Measurements from ENCODE around the gene GTF2A1L. TPM values are rescaled to one million over a fixed set of nuclear protein-coding genes. Genes with fewer than 3 reads are reported as not detected.
A peak's percentile ranks its signal among the peaks of the same experiment; 100 is the strongest.

Gene GTF2A1L
- total and polyA plus RNA-seq, 2 experiments from 2014 or later = 0.65 to 0.94 TPM

DNA sequence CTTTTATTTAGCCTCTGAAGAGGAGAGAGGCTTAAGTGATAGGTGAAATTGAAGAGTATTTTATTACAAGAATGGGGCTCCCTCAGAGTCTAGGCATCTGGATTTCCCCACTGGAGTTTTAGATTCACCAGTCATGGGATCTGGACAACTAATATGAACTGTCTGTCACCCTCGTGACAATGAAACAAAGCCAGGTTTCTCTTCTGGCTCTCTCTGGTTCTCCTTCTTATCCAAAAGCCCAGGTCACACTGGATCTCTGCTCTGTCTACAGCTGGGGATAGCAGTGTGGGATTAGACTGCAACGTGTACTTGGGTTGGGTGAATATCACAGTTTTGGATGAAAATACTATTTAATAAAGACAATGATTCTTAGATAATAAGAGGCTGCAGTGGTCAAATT, 106.6 kb downstream of the GTF2A1L start (continued):
- TF ChIP-seq, protein P1, sequence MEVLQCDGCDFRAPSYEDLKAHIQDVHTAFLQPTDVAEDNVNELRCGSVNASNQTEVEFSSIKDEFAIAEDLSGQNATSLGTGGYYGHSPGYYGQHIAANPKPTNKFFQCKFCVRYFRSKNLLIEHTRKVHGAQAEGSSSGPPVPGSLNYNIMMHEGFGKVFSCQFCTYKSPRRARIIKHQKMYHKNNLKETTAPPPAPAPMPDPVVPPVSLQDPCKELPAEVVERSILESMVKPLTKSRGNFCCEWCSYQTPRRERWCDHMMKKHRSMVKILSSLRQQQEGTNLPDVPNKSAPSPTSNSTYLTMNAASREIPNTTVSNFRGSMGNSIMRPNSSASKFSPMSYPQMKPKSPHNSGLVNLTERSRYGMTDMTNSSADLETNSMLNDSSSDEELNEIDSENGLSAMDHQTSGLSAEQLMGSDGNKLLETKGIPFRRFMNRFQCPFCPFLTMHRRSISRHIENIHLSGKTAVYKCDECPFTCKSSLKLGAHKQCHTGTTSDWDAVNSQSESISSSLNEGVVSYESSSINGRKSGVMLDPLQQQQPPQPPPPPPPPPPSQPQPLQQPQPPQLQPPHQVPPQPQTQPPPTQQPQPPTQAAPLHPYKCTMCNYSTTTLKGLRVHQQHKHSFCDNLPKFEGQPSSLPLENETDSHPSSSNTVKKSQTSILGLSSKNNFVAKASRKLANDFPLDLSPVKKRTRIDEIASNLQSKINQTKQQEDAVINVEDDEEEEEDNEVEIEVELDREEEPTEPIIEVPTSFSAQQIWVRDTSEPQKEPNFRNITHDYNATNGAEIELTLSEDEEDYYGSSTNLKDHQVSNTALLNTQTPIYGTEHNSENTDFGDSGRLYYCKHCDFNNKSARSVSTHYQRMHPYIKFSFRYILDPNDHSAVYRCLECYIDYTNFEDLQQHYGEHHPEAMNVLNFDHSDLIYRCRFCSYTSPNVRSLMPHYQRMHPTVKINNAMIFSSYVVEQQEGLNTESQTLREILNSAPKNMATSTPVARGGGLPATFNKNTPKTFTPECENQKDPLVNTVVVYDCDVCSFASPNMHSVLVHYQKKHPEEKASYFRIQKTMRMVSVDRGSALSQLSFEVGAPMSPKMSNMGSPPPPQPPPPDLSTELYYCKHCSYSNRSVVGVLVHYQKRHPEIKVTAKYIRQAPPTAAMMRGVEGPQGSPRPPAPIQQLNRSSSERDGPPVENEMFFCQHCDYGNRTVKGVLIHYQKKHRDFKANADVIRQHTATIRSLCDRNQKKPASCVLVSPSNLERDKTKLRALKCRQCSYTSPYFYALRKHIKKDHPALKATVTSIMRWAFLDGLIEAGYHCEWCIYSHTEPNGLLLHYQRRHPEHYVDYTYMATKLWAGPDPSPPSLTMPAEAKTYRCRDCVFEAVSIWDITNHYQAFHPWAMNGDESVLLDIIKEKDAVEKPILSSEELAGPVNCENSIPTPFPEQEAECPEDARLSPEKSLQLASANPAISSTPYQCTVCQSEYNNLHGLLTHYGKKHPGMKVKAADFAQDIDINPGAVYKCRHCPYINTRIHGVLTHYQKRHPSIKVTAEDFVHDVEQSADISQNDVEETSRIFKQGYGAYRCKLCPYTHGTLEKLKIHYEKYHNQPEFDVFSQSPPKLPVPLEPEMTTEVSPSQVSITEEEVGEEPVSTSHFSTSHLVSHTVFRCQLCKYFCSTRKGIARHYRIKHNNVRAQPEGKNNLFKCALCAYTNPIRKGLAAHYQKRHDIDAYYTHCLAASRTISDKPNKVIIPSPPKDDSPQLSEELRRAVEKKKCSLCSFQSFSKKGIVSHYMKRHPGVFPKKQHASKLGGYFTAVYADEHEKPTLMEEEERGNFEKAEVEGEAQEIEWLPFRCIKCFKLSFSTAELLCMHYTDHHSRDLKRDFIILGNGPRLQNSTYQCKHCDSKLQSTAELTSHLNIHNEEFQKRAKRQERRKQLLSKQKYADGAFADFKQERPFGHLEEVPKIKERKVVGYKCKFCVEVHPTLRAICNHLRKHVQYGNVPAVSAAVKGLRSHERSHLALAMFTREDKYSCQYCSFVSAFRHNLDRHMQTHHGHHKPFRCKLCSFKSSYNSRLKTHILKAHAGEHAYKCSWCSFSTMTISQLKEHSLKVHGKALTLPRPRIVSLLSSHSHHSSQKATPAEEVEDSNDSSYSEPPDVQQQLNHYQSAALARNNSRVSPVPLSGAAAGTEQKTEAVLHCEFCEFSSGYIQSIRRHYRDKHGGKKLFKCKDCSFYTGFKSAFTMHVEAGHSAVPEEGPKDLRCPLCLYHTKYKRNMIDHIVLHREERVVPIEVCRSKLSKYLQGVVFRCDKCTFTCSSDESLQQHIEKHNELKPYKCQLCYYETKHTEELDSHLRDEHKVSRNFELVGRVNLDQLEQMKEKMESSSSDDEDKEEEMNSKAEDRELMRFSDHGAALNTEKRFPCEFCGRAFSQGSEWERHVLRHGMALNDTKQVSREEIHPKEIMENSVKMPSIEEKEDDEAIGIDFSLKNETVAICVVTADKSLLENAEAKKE (CRISPR knock-in tag; IDR thresholded peaks at IDR 0.05) = no peak

DNA sequence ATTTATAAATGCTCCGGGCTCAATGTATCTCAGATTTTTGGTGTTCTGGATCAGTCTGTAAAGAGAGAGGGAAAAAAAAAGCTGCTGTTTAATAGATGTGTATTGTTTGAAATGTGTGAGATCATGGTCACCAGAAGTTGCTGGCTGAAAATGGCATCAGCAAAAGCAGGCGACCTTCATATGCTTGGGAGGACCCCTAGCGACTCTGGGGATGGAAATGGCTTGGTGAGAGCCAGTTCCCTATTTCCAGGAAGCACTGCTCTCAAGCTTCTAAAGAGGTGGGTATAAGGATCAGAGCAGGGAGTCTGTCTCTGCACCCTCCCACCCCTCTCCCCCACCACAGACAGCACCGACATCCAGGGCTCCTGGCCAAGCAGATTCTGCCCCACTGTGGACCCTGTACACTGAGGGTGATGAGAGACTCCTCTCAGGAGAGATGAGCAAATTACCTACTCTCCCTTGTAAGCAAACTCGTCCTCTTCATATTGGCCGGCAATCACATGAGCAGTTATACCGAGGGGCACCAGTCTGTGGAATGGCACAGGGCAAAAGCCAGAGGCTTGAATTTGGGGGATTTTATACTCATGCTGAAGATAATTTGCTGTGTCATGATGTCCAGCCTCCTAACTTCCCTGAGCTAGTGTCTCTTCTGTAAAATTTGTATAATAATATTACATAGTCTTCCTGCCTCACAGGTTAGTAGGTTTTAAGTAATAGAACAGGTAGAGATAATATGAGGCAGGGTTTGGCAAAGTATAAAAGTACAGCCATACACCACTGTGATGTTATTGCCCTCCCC, 108.2 kb downstream of the GTF2A1L start:
- Histone ChIP-seq H3F3A (replicated peaks; ENCODE audit: low read depth) (no peaks in the 10 kb centered on the region), H3K79me2 (replicated peaks; ENCODE audit: insufficient read depth) (no peaks in the 10 kb centered on the region), H3K27me3 (ENCODE audit: insufficient read depth) (no peaks in the 10 kb centered on the region), H3K27ac (ENCODE audit: low read depth) (no peak overlapping the region), H3K4me2 (no peak overlapping the region), H2AFZ (no peak overlapping the region), H4K20me1 (replicated peaks; ENCODE audit: insufficient read depth) (no peaks in the 10 kb centered on the region), H3K36me3 (ENCODE audit: insufficient read depth) (no peaks in the 10 kb centered on the region), H3K9me2 (ENCODE audit: insufficient read depth) (no peaks in the 10 kb centered on the region), H3K4me3 (no peak overlapping the region), H3K4me1 (ENCODE audit: insufficient read depth) (peaks cover 16% of the 10 kb centered on the region; the same call in 1 of the 2 replicates)
- ATAC-seq (peak; percentile 76), DNase-seq (ENCODE audit: low spot score) (peak; percentile 24)
- H3K9me3 Mint-ChIP-seq = no peaks in the 10 kb centered on the region
- H3K27ac Mint-ChIP-seq = no peak overlapping the region; the same call in 1 of the 2 replicates
- no peak overlapping the region for H3K4me3 Mint-ChIP-seq
- H3K4me1 Mint-ChIP-seq = peaks cover 18% of the 10 kb centered on the region
- H3K27me3 Mint-ChIP-seq (ENCODE audit: insufficient read depth, low read depth, poor library complexity) = peaks cover 5% of the 10 kb centered on the region
- TF ChIP-seq, protein P2, sequence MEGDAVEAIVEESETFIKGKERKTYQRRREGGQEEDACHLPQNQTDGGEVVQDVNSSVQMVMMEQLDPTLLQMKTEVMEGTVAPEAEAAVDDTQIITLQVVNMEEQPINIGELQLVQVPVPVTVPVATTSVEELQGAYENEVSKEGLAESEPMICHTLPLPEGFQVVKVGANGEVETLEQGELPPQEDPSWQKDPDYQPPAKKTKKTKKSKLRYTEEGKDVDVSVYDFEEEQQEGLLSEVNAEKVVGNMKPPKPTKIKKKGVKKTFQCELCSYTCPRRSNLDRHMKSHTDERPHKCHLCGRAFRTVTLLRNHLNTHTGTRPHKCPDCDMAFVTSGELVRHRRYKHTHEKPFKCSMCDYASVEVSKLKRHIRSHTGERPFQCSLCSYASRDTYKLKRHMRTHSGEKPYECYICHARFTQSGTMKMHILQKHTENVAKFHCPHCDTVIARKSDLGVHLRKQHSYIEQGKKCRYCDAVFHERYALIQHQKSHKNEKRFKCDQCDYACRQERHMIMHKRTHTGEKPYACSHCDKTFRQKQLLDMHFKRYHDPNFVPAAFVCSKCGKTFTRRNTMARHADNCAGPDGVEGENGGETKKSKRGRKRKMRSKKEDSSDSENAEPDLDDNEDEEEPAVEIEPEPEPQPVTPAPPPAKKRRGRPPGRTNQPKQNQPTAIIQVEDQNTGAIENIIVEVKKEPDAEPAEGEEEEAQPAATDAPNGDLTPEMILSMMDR (conservative IDR thresholded peaks at IDR 0.05; ENCODE audit: low read depth in 2 of 2) = peak; percentile 13 to 70; a peak in 2 of 4 replicates
- TF ChIP-seq ZNF331 (CRISPR knock-in tag; IDR thresholded peaks at IDR 0.05; ENCODE audit: low read depth) = no peak
- H3K36me3 Mint-ChIP-seq (ENCODE audit: low read depth) = no peaks in the 10 kb centered on the region
